ENCODE results near the gene FARS2.

The FARS2 gene

DNA sequence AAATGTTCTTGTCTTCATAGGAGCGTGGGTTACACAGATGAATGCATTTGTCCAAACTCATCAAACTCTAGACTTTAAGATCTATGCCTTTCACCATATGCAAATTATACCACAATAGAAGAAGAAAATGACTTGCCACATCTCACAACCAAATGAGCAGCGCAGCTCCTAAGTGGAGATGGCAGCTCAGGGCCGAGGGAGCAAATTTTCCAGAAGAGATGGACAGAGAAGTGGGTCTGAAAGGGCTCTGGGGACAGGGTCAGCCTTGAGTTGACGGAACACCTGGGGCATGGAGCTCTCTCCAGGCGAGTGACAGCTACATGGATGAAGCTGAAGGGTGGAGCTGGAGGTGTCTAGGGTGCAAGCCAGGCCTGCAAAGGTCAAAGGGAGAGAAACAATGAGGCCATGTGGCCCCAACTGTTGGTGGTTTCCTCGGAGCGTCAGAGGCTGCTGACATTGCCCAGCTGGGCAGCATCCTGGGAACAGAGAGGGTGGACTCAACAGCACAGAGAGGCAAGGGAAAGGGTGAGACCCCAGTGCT, 517.1 kb downstream of the FARS2 start:
- H3K27ac ChIP-seq, result no peak overlapping the region
- TF ChIP-seq, protein P1, sequence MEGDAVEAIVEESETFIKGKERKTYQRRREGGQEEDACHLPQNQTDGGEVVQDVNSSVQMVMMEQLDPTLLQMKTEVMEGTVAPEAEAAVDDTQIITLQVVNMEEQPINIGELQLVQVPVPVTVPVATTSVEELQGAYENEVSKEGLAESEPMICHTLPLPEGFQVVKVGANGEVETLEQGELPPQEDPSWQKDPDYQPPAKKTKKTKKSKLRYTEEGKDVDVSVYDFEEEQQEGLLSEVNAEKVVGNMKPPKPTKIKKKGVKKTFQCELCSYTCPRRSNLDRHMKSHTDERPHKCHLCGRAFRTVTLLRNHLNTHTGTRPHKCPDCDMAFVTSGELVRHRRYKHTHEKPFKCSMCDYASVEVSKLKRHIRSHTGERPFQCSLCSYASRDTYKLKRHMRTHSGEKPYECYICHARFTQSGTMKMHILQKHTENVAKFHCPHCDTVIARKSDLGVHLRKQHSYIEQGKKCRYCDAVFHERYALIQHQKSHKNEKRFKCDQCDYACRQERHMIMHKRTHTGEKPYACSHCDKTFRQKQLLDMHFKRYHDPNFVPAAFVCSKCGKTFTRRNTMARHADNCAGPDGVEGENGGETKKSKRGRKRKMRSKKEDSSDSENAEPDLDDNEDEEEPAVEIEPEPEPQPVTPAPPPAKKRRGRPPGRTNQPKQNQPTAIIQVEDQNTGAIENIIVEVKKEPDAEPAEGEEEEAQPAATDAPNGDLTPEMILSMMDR (conservative IDR thresholded peaks at IDR 0.05), result no peak
- TF ChIP-seq ZFX (IDR thresholded peaks at IDR 0.05), result no peak

DNA sequence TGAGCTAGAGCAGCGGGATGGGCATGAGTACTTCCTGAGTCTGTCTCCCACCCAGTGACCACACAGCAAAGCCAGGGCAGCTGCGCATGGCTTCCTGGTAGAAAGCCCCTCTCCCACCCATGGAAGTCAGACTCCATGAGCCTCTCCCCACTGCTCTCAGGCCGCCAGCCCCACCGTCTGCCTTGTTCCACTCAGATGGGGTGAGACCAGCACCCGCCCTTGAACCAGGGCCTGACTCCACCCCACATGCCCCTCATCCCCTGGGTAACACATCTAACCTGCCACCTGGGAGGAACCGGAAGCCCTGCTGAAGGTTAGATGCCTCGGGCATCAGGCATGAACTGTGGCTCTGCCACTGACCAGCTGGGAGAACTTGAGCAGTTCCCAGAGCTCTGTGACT, 517.6 kb downstream of the FARS2 start:
- no peak for TF ChIP-seq ZFX (IDR thresholded peaks at IDR 0.05)
- TF ChIP-seq, protein P1 (conservative IDR thresholded peaks at IDR 0.05), result no peak
- no peak overlapping the region for H3K27ac ChIP-seq

DNA sequence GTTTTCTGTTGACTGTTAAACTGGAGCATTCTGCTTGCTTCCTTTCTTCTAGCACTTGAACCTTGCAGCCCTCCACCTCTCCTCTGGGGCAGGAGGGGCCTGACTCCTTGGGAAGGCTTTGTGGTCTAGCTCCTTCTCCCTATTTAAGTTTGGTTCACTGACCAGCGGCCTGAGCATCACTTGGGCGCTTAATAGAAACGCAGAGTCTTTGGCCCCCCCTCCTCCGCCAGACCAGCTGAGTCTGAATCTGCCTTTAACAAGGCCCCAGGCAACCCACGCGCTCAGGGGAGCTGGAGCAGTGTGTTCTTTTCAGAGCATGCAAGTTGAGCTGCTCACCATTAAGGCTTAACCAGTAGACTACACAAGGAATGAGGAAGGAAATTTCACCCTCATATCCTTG, 519.7 kb downstream of the FARS2 start:
- no peak overlapping the region for H3K27ac ChIP-seq
- TF ChIP-seq, protein P1 (conservative IDR thresholded peaks at IDR 0.05), result no peak
- no peak for TF ChIP-seq ZFX (IDR thresholded peaks at IDR 0.05)

DNA sequence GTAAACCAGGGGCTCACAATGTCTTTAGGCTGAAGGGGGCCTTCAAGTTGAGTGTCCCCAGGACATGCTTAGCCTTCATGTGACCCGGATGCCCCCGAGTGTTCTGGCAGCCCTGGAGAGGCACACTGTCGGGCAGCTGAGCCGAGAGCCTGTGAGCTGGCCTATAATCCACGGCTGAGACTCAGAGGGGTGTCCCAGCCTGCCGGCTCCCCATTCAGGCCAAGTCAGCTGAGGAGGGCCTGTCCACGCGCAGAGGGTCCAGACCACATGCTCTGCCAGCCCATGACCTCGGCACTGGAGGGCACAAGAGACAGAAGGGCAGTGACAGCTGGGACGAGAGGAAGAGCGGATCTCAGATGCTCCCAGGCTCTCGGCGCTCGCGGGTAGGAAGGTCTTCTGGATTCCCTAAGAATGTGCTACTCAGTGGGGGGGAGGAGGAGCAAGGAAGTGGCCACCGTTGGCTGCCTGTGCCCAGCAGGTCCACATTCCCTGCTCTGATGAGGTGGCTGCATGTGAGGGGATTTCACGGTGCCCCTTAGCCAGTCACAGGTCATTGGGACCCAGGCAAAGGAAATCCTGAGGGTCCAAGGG, 520.7 kb downstream of the FARS2 start:
- H3K27ac ChIP-seq, result no peak overlapping the region
- TF ChIP-seq ZFX (IDR thresholded peaks at IDR 0.05), result no peak
- TF ChIP-seq, protein P1 (conservative IDR thresholded peaks at IDR 0.05), result no peak

DNA sequence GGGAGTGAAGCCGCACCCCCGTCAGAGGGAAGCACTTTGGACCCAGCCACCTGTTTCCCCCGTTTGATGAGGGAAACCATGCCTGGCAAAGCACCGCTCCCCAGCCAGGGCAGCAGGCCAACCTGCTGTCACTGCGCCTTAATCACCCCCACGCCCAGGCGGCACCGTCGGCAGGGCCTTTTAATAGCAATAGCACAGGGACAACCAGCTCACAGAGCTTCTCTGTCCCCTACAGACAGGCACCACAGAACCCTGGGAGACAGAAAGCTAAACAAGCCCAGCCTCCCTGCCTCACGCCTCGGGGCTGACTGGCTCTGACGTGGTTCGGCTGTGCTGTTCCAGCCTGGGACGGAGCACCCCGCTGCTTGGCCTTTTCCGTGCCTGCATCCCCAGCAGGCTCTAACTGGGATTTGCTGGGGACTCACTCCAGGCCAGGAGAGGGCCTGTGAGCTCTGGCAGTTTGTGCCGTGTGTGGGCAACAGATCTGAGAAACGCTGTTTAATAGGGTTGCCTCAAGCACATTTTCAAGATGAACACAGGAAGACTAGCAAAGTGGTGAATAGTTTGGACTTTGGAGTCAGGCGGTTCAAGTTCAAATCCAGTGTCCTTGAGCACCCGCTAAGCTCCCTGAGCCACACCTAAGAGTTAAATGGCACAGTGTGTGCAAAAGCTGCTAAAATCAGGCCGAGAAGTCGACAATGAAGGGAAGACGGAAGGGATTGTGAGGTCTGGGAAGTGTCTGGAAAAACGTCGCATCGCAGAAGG, 521.7 kb downstream of the FARS2 start:
- TF ChIP-seq, protein P1 (conservative IDR thresholded peaks at IDR 0.05), result no peak
- no peak for TF ChIP-seq ZFX (IDR thresholded peaks at IDR 0.05)

DNA sequence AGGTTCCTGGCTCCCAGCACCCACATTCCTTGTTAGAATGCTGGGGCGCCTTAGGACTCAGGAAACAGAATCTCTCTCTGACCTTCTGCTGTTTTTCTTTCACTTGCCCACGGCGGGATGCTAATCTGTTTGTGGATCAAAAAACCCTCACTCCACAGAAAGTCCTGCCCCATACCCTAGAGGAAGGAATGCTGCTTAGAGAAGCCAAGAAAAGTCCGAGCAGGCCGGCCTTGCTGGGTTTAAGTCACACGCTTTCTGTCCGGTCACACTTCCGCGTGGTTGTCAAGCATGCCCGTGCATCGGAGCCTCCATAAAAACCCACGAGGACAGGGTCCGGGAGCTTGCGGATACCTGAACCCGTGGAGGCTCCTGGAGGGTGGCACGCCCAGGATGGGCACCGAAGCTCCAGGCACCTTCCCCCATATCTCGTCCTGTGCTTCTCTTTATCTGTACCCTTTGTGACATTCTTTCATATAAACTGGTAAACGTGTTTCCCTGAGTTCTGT, 522.3 kb downstream of the FARS2 start:
- H3K27ac ChIP-seq, result no peak overlapping the region
- no peak for TF ChIP-seq ZFX (IDR thresholded peaks at IDR 0.05)
- TF ChIP-seq, protein P1 (conservative IDR thresholded peaks at IDR 0.05), result no peak

More for the DNA sequence above, 521.7 kb downstream of the FARS2 start:
- no peak overlapping the region for H3K27ac ChIP-seq

DNA sequence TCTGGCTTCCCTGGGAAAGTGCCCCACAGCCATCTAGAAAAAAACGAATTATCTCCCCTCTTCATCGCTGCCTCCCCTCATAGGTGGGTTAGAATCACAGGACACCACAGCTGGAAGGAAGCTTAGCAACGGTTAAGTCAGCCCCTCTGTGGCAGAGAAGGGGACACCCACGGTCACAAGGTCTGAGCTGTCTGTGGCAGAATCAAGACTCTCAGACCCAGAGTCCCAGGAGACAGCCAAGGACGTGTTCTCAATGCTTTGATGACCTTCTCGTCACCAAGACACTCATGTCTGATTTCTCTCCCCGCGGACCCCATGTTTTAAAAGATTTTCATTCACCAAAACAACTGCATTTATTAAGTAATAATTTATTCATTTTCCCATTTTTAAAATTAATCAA, 523.9 kb downstream of the FARS2 start:
- TF ChIP-seq ZFX (IDR thresholded peaks at IDR 0.05), result no peak
- TF ChIP-seq, protein P1 (conservative IDR thresholded peaks at IDR 0.05), result no peak

More for the DNA sequence above, 523.9 kb downstream of the FARS2 start:
- H3K27ac ChIP-seq, result no peak overlapping the region
